Activated CD4-positive, alpha-beta T cell treated with anti-CD3 and anti-CD28 coated beads, Interleukin-2, amount 10 ng/mL, durations not matched to agents 24 days and 14 days (primary cell): ENCODE results near the gene CNTFR. TPM values are rescaled to one million over a fixed set of nuclear protein-coding genes. Genes with fewer than 3 reads are reported as not detected.

ENCODE experiments used
- DNase-seq: peaks from one replicate; pipeline ENCODE4 v3.0.0; 2022
- H3K27ac Mint-ChIP-seq: one replicate; pipeline ENCODE4 v1.8.0; 2022; ENCODE audit warnings: mild to moderate bottlenecking, mixed read lengths
- H3K27me3 Mint-ChIP-seq: one replicate; pipeline ENCODE4 v1.8.0; 2022; ENCODE audit warnings: mixed read lengths
- H3K36me3 Mint-ChIP-seq: one replicate; pipeline ENCODE4 v1.8.0; 2022; ENCODE audit warnings: low read depth, mild to moderate bottlenecking, mixed read lengths
- H3K4me1 Mint-ChIP-seq: one replicate; pipeline ENCODE4 v1.8.0; 2021; ENCODE audit warnings: mixed read lengths
- H3K4me3 Mint-ChIP-seq: one replicate; pipeline ENCODE4 v1.8.0; 2022; ENCODE audit warnings: mild to moderate bottlenecking, moderate library complexity, mixed read lengths
- H3K9me3 Mint-ChIP-seq: one replicate; pipeline ENCODE4 v1.8.0; 2021; ENCODE audit warnings: mixed read lengths
- intact Hi-C: fragments of 100-400 bp; cut with micrococcal nuclease; formaldehyde crosslinking; loops from one replicate; pipeline ENCODE4 v1.15.1; 2023
- total RNA-seq: library from RNA; stranded (reverse); gene quantifications from 2 replicates; pipeline ENCODE4 v1.2.3, GENCODE V29; 2022

CNTFR gene
- total RNA-seq, 1 donor from 2014 or later = not detected

DNA sequence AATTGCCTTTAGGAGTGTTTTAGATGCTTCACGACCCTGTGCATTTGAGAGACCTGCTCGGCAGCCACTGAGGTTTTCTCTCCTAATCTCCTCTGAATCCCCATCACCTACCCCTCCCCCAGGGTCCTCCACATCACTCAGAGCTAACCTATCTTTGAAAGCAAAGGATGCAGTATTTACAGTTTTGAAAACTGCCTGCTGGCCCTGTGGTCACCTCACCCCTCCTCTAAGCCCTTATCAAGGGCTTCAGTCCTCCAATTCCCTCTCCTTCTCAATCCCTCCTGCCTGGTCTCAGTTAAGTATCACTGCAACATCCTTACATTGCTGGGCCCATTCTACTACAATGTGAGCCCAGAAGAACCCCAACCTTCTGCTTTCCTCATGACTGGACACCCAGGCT lies 17.8 kb upstream of the CNTFR start:
- Mint-ChIP-seq H3K36me3 (peaks cover 7% of the 10 kb centered on the region), H3K9me3 (no peaks in the 10 kb centered on the region), H3K27me3 (peaks cover 6% of the 10 kb centered on the region), H3K4me1 (peaks cover 12% of the 10 kb centered on the region), H3K4me3 (no peak overlapping the region), H3K27ac (no peak overlapping the region)
- no peak for DNase-seq
- intact Hi-C loops = no loop called here

DNA sequence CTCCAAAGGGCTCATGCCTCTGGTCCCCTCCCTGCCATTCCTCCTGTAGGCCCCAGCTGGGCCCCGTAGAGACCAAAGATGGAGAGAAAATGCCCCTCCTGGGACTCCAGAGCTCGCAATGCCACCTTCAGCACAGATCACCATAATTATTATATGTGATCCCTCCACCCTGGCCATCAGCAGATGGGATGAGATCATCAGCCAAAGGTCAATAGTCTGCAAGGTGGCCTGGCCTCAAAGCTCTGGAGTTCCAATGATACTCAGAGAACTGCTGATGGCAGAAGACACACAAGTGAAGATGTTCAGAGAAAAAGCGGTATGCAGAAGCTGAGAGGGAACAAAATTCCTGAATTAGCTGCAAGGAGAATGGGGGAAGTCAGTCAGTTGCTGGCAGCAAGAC lies 17.4 kb upstream of the CNTFR start:
- Mint-ChIP-seq H3K9me3 (no peaks in the 10 kb centered on the region), H3K27me3 (peaks cover 6% of the 10 kb centered on the region), H3K27ac (no peak overlapping the region), H3K4me1 (peaks cover 9% of the 10 kb centered on the region), H3K4me3 (no peak overlapping the region), H3K36me3 (peaks cover 7% of the 10 kb centered on the region)
- no peak for DNase-seq
- intact Hi-C loops = no loop called here

DNA sequence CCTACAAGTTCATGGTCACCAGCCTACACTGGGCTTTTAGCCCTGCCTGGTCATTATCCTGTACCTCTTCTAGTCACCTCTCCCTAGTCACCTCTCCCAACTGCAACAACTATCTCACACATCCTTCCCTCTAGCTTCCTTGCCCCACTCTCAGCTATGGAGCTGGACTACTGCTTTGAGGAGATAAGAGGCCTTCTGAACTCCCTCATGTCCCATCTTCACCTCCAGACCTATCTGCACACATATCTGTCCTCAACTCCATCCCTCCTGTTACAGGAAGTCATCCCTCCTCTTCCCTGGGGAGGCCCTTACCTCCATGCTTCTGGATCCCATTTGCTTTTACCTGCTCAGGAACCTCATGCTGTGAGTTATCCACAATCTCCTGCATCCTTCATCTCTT lies 16.7 kb upstream of the CNTFR start:
- Mint-ChIP-seq H3K27me3 (peaks cover 6% of the 10 kb centered on the region), H3K9me3 (no peaks in the 10 kb centered on the region), H3K27ac (no peak overlapping the region), H3K36me3 (peaks cover 6% of the 10 kb centered on the region), H3K4me3 (no peak overlapping the region), H3K4me1 (peaks cover 6% of the 10 kb centered on the region)
- no peak for DNase-seq
- intact Hi-C loops = no loop called here

DNA sequence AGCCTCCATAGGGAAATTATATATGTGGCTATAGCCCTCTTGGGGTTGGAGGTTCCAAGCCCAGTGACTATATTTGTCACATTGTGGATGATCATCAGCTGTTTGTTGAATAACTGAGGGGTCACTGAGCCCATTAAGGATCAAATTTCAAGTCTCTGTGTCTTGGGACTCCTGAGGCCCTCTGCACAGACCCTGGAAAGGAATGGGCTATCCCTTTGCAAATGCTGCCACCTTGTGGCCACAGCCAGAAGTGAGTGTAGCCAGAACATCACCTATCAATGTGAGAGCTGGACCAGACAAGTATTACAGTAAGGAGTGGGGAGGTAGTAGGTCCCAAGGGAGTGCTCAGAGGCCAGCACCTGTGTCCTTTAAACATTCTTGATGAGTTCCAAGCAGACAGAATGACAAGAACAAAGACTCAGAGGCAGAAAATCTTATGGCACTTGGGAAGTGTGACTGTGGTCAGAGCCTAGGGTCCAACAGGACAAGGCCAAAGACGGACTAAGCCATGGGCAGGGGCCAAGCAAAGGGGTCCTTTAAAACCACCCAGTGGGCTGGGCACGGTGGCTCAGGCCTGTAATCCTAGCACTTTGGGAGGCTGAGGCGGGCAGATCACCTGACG lies 14.2 kb upstream of the CNTFR start:
- Mint-ChIP-seq H3K27ac (no peak overlapping the region), H3K27me3 (peaks cover 8% of the 10 kb centered on the region), H3K4me3 (no peak overlapping the region), H3K4me1 (no peaks in the 10 kb centered on the region), H3K9me3 (no peaks in the 10 kb centered on the region), H3K36me3 (no peaks in the 10 kb centered on the region)
- intact Hi-C loops = no loop called here
- peak; percentile 94 for DNase-seq

DNA sequence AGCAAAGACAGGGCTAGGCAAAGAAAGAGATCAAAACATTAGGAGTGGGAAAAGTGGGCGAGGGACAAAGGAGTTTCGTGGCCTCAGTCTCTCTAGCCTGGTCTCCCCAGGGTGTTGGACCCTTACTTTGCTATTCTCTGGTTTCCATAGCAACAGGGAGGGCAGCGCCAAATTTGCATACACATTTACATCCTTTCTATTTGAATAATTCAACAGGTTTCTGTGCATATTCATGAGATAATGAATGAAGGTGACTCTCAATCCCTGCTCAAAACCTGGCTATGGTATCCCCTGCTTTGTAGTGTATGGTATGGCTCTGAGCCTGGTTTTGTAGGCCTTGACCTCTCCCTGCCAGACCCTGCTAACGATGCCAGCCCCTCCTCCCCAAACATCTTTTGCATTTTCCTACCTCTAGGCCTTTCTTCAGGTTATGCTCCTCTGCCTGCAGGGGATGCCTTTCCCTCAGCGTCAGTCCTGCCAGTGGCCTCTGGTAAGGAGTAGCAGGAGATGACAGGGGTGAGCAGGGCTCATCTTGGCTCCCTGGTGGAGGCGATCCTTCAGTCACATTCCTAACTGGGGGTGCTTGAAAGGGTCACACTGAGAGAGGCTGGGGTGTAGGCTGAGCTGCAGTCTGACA lies 12.5 kb upstream of the CNTFR start:
- Mint-ChIP-seq H3K4me3 (no peak overlapping the region), H3K27me3 (peaks cover 10% of the 10 kb centered on the region), H3K27ac (no peak overlapping the region), H3K36me3 (no peaks in the 10 kb centered on the region), H3K9me3 (no peaks in the 10 kb centered on the region), H3K4me1 (no peaks in the 10 kb centered on the region)
- intact Hi-C loops = no loop called here
- no peak for DNase-seq

DNA sequence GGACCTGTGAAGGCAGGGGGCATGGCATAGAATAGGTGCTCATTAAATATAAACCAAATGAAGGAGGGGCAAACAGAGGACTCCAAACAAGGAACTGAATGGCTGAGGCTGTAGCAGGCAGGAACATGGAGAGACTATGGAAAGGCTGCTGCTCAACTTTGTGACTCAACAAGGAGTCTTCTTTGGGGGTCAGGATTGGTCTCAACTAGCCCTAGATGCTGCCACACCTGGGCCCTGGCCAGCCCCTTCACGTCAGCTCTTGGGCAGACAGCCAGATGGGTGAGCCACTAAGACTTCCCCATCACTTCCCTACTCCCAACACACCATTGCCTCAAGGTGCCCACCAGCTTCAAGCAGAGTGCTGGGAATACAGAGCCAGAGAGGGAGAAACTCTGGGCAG lies 11.4 kb upstream of the CNTFR start:
- Mint-ChIP-seq H3K4me3 (no peak overlapping the region), H3K9me3 (no peaks in the 10 kb centered on the region), H3K27me3 (peaks cover 15% of the 10 kb centered on the region), H3K27ac (no peak overlapping the region), H3K36me3 (no peaks in the 10 kb centered on the region), H3K4me1 (no peaks in the 10 kb centered on the region)
- intact Hi-C loops = no loop called here
- DNase-seq = no peak

DNA sequence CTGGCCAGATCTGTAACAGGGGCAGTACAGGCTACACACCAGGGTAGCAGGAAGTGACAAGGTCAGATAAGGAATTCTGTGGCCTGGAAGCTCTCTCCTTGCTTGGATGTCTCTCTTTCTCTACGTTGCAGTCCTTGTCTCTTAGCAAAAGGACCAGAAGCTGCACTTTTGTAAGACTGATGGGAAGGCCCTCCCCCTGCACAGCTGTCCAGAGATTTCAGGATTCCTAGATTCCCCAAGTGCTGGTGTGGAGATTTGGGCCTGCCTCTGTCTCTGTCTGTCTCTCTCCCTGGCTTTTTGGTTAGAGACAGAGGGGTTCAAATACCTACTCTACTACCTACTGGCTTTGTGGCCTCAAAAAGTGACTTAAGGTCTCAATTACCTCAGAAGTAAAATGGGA lies 10.0 kb upstream of the CNTFR start:
- no peak for DNase-seq
- Mint-ChIP-seq H3K9me3 (no peaks in the 10 kb centered on the region), H3K36me3 (no peaks in the 10 kb centered on the region), H3K27ac (no peak overlapping the region), H3K4me1 (no peaks in the 10 kb centered on the region), H3K27me3 (peaks cover 16% of the 10 kb centered on the region), H3K4me3 (no peak overlapping the region)
- intact Hi-C loops = no loop called here

DNA sequence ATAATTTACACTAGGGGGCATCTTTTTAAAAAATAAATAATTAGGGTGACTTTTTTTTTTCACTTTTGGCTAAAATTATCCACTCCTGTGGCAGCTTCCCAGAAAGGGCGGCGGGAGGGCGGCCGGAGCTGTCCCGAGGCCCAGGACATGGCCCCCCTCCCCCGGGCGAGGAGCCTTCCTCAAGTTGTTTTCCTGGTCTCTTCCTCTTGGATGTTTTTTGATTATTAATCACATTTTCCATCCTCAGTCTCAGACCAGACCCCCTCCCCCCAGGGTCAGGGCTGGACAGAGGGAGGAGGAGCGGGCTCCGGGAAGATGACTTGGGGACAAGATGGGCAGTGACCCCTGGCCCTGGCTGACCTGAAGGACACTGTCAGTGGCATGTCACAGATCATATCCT lies 4.7 kb upstream of the CNTFR start:
- Mint-ChIP-seq H3K27ac (no peak overlapping the region), H3K9me3 (no peaks in the 10 kb centered on the region), H3K36me3 (no peaks in the 10 kb centered on the region), H3K27me3 (peaks cover 51% of the 10 kb centered on the region), H3K4me1 (peaks cover 20% of the 10 kb centered on the region), H3K4me3 (no peak overlapping the region)
- intact Hi-C loops = loop anchor here (5.0 kb wide), 1 partner anchor 192 kb away; no protein-coding TSS in a partner anchor
- DNase-seq = no peak

DNA sequence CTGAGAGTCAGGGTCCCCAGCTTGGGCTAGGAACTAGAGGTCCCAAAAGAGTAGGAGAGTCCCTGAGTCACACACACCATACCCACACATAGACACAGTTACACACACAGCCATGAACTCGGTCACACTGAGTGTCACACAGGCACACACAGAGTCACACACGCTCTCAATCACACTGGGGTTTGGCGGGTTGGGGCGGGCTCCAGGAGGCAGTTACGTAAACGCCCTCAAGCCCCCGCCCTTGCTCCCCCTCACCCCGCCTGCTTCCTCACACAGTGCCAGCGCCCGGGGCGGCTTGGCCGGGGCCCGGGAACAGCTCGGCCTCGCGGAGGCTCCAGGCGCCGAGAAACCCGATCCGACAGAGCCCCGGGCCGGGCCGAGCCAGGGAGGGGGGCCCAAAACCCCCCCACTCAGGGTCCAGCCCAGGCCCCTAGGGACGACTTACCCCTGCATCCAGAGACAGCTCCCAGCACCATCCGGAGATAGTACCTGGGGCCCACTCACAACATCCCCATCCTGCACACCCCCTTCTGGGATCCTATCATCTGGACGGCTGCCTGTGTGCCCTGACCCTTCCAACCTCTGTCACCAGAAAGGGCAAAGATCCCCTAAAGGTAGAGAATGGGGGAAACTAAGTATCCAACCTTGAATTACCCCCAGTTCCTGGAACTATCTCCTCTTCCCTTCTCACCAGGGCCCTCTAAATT lies 3.5 kb upstream of the CNTFR start:
- DNase-seq = no peak
- Mint-ChIP-seq H3K36me3 (no peaks in the 10 kb centered on the region), H3K4me3 (peak overlapping the region; percentile 4), H3K27me3 (peaks cover 62% of the 10 kb centered on the region), H3K27ac (no peak overlapping the region), H3K9me3 (no peaks in the 10 kb centered on the region), H3K4me1 (peaks cover 26% of the 10 kb centered on the region)
- intact Hi-C loops = loop anchor here (5.0 kb wide), 1 partner anchor 191 kb away; no protein-coding TSS in a partner anchor

DNA sequence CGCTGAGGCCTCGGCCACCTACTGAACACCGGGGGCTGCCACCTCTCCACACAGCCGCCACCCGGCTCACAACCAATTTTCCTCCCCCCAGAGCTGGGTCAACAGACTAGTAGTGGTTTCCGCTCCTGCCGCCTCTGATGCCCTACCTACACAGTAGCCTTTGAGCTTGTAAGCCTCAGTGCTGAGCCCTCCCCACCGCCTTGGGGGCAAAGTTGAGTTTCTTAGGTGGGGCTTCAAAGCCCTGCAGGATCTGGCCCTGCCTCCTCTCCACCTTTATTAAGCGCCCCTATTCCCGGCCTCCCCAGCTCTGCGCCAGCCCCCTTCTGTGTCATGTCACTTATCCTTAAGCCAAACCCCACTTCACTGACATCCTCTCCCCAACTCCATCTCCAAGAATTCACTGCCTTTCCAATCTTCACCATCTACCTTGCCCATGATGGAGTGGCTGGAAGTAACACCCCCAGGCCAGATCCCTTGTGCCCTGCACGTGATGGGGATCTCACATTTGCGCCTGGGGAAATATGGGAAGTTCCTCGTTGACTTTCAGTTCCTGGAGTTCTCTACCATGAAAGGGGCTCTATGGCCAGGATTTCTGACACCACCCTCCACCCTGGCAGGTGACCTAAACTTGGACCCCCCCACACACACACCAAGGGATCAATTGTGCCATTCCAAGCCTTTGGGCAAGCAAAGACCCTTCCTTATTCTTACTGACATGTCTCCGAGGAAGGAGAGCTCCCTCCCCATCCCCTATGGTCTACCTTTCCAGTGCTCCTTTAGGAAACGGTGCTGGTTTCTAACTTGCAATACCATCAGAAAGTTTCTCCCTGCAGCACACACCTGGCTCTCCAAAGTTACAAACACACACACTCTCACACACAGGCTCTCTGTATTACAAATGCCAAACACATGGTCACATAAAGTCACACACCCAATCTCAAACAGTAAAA lies 2.7 kb upstream of the CNTFR start:
- peaks cover 68% of the 10 kb centered on the region for H3K27me3 Mint-ChIP-seq
- H3K36me3 Mint-ChIP-seq = no peaks in the 10 kb centered on the region
- intact Hi-C loops = loop anchor here (1.0 to 5.0 kb wide), 4 partner anchors 44 to 190 kb away; no protein-coding TSS in a partner anchor
- no peak overlapping the region for H3K27ac Mint-ChIP-seq
- no peaks in the 10 kb centered on the region for H3K9me3 Mint-ChIP-seq
- peak overlapping the region; percentile 4 for H3K4me3 Mint-ChIP-seq
- H3K4me1 Mint-ChIP-seq = peaks cover 26% of the 10 kb centered on the region
- no peak for DNase-seq

DNA sequence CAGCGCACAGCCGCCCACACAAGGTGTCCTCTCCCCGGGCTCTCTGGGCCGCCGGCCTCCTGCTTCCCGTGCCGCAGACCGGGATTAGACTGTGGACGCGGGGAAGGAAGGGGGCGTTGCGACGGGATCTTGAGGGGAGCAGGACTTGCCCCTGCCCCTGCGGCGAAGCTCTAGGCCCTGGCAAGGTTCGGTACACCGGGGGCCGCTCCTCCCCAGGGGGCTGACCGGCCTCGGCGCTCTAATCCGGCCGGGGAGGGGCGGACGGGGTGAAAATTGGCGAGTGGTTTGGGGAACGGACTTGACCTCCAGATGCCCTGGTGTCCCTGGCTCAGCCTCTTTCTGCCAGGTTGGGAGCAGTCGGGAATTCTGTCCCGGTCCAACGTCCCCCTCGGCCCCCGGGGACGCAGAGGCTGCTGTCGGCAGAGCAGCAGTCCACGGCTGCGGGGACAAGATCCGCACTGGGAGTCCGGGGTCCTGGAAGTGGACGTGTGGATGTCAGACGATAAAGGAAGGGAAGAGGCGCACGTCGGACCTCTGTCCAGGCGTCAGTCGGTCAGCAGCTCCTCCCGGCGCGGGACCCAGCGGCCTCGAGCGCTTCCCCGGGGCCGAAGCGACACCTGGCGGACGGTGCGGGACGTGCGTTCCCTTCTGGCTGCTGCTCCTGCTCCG lies 1.9 kb upstream of the CNTFR start:
- H3K27me3 Mint-ChIP-seq = peaks cover 74% of the 10 kb centered on the region
- H3K9me3 Mint-ChIP-seq = no peaks in the 10 kb centered on the region
- intact Hi-C loops = loop anchor here (1.0 to 5.0 kb wide), 4 partner anchors 43 to 189 kb away; no protein-coding TSS in a partner anchor
- peak overlapping the region; percentile 73 for H3K4me3 Mint-ChIP-seq
- no peaks in the 10 kb centered on the region for H3K36me3 Mint-ChIP-seq
- H3K27ac Mint-ChIP-seq = no peak overlapping the region
- peak; percentile 94 for DNase-seq
- H3K4me1 Mint-ChIP-seq = peaks cover 26% of the 10 kb centered on the region

DNA sequence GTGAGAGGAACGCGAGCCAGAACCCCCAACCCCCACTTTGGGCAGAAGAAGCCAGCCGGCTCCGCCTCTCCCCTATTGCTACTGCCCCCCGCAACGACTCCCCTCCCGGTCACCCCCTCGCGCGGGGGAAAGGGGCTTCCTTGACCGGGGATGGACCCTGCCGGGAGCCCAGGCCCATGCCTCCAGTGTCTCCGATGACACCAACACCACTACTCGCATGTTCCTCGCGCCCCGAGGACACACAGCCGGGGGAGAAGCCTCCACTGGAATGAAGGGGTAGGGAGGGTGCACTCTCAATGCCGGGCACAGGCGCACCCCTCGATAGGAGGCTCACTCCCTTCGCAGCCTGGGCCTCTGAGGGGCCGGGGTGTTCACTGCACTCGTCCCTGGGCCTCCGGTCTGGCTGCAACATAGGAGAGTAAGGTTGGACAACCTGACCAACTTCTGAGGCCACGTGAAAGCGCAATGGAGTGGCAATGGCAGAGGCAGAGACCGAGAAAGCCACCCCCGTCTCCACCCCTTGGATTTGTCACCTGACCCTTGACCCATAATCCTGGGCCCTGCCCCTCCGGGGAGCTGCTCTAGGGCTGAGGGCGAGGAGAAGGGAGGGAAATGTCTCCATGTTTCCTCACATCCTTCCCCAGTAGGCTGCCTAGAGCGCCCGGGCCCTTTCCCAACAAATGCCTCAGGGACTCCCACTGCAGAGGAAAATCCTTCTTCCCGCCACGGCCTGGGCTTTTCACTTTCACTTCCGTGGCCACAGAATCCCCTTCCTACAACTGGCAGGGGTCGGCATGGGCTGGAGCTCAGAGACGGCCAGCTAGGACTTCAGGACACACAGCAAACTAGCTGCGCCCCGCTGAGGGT lies 1.1 kb upstream of the CNTFR start:
- H3K27ac Mint-ChIP-seq = no peak overlapping the region
- no peaks in the 10 kb centered on the region for H3K36me3 Mint-ChIP-seq
- H3K4me3 Mint-ChIP-seq = peak overlapping the region; percentile 73
- peaks cover 78% of the 10 kb centered on the region for H3K27me3 Mint-ChIP-seq
- DNase-seq = peak; percentile 64
- H3K9me3 Mint-ChIP-seq = no peaks in the 10 kb centered on the region
- peaks cover 26% of the 10 kb centered on the region for H3K4me1 Mint-ChIP-seq
- intact Hi-C loops = loop anchor here (1.0 to 5.0 kb wide), 4 partner anchors 42 to 188 kb away; no protein-coding TSS in a partner anchor
